Measurements from ENCODE around the gene BAZ2B. TPM values are rescaled to one million over a fixed set of nuclear protein-coding genes. Genes with fewer than 3 reads are reported as not detected.

BAZ2B gene
- total RNA-seq, 1 experiment from 2014 or later: 33.0 TPM

DNA sequence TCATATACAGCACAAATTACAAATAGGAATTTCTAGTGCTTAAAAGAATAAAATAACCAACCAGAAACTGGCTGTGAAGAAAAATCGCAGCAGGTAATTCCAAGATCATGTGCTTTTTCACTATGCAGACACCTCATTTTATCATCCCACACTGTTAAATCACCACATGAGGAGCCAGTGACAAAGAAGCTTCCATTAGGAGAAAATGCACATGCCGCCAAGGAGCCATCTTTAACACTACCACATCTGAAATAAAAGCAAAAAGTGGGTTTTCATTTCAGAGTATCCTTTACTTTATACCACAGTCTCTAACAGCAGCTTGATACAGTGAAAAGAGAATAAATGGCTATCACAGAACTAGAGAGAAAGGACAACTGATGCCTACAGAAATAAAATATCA, 336.6 kb downstream of the BAZ2B start (continued):
- TF ChIP-seq, protein P1, sequence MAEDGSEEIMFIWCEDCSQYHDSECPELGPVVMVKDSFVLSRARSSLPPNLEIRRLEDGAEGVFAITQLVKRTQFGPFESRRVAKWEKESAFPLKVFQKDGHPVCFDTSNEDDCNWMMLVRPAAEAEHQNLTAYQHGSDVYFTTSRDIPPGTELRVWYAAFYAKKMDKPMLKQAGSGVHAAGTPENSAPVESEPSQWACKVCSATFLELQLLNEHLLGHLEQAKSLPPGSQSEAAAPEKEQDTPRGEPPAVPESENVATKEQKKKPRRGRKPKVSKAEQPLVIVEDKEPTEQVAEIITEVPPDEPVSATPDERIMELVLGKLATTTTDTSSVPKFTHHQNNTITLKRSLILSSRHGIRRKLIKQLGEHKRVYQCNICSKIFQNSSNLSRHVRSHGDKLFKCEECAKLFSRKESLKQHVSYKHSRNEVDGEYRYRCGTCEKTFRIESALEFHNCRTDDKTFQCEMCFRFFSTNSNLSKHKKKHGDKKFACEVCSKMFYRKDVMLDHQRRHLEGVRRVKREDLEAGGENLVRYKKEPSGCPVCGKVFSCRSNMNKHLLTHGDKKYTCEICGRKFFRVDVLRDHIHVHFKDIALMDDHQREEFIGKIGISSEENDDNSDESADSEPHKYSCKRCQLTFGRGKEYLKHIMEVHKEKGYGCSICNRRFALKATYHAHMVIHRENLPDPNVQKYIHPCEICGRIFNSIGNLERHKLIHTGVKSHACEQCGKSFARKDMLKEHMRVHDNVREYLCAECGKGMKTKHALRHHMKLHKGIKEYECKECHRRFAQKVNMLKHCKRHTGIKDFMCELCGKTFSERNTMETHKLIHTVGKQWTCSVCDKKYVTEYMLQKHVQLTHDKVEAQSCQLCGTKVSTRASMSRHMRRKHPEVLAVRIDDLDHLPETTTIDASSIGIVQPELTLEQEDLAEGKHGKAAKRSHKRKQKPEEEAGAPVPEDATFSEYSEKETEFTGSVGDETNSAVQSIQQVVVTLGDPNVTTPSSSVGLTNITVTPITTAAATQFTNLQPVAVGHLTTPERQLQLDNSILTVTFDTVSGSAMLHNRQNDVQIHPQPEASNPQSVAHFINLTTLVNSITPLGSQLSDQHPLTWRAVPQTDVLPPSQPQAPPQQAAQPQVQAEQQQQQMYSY (CRISPR knock-in tag; IDR thresholded peaks at IDR 0.05): no peak
- no peak for TF ChIP-seq ZNF138 (CRISPR knock-in tag; conservative IDR thresholded peaks at IDR 0.05)
- TF ChIP-seq ZNF671 (CRISPR knock-in tag; IDR thresholded peaks at IDR 0.05): no peak

GRCh38 chr2:159275111-159275510, 341.2 kb downstream of the BAZ2B start:
- H3K4me3 Mint-ChIP-seq: no peak overlapping the region
- ChIA-PET POLR2A (no interaction called here), CTCF (no interaction called here)
- no peaks in the 10 kb centered on the region for H3K4me1 Mint-ChIP-seq
- H3K27ac Mint-ChIP-seq: no peak overlapping the region
- peaks cover 4% of the 10 kb centered on the region for H3K36me3 Mint-ChIP-seq
- DNase-seq (ENCODE audit: low spot score) (no peak), ATAC-seq (no peak)
- no peaks in the 10 kb centered on the region for H3K27me3 Mint-ChIP-seq (ENCODE audit: low read depth)
- H3K9me3 Mint-ChIP-seq: no peaks in the 10 kb centered on the region
- TF ChIP-seq, protein P2, sequence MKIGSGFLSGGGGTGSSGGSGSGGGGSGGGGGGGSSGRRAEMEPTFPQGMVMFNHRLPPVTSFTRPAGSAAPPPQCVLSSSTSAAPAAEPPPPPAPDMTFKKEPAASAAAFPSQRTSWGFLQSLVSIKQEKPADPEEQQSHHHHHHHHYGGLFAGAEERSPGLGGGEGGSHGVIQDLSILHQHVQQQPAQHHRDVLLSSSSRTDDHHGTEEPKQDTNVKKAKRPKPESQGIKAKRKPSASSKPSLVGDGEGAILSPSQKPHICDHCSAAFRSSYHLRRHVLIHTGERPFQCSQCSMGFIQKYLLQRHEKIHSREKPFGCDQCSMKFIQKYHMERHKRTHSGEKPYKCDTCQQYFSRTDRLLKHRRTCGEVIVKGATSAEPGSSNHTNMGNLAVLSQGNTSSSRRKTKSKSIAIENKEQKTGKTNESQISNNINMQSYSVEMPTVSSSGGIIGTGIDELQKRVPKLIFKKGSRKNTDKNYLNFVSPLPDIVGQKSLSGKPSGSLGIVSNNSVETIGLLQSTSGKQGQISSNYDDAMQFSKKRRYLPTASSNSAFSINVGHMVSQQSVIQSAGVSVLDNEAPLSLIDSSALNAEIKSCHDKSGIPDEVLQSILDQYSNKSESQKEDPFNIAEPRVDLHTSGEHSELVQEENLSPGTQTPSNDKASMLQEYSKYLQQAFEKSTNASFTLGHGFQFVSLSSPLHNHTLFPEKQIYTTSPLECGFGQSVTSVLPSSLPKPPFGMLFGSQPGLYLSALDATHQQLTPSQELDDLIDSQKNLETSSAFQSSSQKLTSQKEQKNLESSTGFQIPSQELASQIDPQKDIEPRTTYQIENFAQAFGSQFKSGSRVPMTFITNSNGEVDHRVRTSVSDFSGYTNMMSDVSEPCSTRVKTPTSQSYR (CRISPR knock-in tag; IDR thresholded peaks at IDR 0.05): no peak
- TF ChIP-seq ZBTB43 (CRISPR knock-in tag; IDR thresholded peaks at IDR 0.05) (no peak), MAX (CRISPR knock-in tag; IDR thresholded peaks at IDR 0.05) (no peak), ZNF512 (CRISPR knock-in tag; IDR thresholded peaks at IDR 0.05; ENCODE audit: borderline replicate concordance) (no peak), AR (CRISPR knock-in tag; IDR thresholded peaks at IDR 0.05) (no peak), MLX (CRISPR knock-in tag; IDR thresholded peaks at IDR 0.05) (no peak), ZNF671 (CRISPR knock-in tag; IDR thresholded peaks at IDR 0.05) (no peak), NR3C1 (CRISPR knock-in tag; conservative IDR thresholded peaks at IDR 0.05; ENCODE audit: low read depth) (no peak), PREB (CRISPR knock-in tag; IDR thresholded peaks at IDR 0.05; ENCODE audit: borderline replicate concordance) (no peak)
- TF ChIP-seq, protein P3, sequence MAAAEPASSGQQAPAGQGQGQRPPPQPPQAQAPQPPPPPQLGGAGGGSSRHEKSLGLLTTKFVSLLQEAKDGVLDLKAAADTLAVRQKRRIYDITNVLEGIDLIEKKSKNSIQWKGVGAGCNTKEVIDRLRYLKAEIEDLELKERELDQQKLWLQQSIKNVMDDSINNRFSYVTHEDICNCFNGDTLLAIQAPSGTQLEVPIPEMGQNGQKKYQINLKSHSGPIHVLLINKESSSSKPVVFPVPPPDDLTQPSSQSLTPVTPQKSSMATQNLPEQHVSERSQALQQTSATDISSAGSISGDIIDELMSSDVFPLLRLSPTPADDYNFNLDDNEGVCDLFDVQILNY (CRISPR knock-in tag; IDR thresholded peaks at IDR 0.05): no peak
- TF ChIP-seq, protein P4, sequence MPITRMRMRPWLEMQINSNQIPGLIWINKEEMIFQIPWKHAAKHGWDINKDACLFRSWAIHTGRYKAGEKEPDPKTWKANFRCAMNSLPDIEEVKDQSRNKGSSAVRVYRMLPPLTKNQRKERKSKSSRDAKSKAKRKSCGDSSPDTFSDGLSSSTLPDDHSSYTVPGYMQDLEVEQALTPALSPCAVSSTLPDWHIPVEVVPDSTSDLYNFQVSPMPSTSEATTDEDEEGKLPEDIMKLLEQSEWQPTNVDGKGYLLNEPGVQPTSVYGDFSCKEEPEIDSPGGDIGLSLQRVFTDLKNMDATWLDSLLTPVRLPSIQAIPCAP (CRISPR knock-in tag; IDR thresholded peaks at IDR 0.05): no peak

All from WTC11 (cell line).